Panc1 (cell line): ENCODE data around the gene SLC24A4. TPM values are rescaled to one million over a fixed set of nuclear protein-coding genes. Genes with fewer than 3 reads are reported as not detected.

Experiments
- ATAC-seq: fragments of 200-7000 bp; cut with Tn5 transposase; 2 replicates; pipeline ENCODE4 v1.9.1; 2020; ENCODE audit warnings: mild to moderate bottlenecking, moderate library complexity
- BruUV-seq: library from RNA; stranded (reverse); fragments of 400-500 nt; replicated peaks from 2 replicates; lab custom pipeline; 2021; lab: Mats Ljungman, UMichigan
- CTCF ChIA-PET: fragments of 300-600 bp; sonication (Branson Sonifier 250); formaldehyde crosslinking; loops from one replicate; lab custom pipeline; 2022; ENCODE audit warnings: antibody characterized with exemption; lab: Charles Lee
- POLR2A ChIA-PET: fragments of 300-600 bp; sonication (Branson Sonifier 250); formaldehyde crosslinking; loops from one replicate; lab custom pipeline; 2022; ENCODE audit warnings: antibody characterized with exemption; lab: Charles Lee
- DNase-seq: peaks from one replicate; pipeline ENCODE4 v3.0.0-alpha.2; 2010; ENCODE audit warnings: low read depth, low spot score
- H3K27ac ChIP-seq: 2 replicates; pipeline ENCODE4 v1.5.1; 2011; ENCODE audit warnings: mild to moderate bottlenecking, low read length, inconsistent platforms
- H3K27me3 ChIP-seq: fragments of 200-500 bp; sonication (Bioruptor generic); 2 replicates; pipeline ENCODE4 v1.6.0; 2014; ENCODE audit warnings: low read length, inconsistent platforms; ENCODE audit not compliant: control insufficient read depth, insufficient read depth
- H3K36me3 ChIP-seq: fragments of 200-500 bp; sonication (Bioruptor generic); 2 replicates; pipeline ENCODE4 v1.5.1; 2014; ENCODE audit warnings: inconsistent platforms, mild to moderate bottlenecking, low read length, moderate library complexity; ENCODE audit not compliant: control insufficient read depth, insufficient read depth
- H3K4me1 ChIP-seq: 2 replicates; pipeline ENCODE4 v1.5.1; 2011; ENCODE audit warnings: inconsistent platforms, mild to moderate bottlenecking, low read length, moderate library complexity; ENCODE audit not compliant: control insufficient read depth, insufficient read depth
- H3K4me3 ChIP-seq, 2 experiments: 2 replicates each; pipeline ENCODE4 v1.5.1; 2011 to 2012; ENCODE audit warnings: low read depth in 2 of 2, low read length in 2 of 2, mild to moderate bottlenecking in 2 of 2, inconsistent platforms in 1 of 2, moderate library complexity in 1 of 2
- H3K9me3 ChIP-seq: fragments of 200-500 bp; sonication (Bioruptor generic); 2 replicates; pipeline ENCODE4 v1.5.1; 2014; ENCODE audit warnings: low read depth, mild to moderate bottlenecking, inconsistent platforms, low read length, moderate library complexity; ENCODE audit not compliant: control insufficient read depth, insufficient read depth
- CTCF ChIP-seq: fragments of 450-650 bp; IDR thresholded peaks from 2 replicates; pipeline ENCODE4 v1.5.1; 2017; ENCODE audit warnings: mild to moderate bottlenecking
- POLR2AphosphoS5 ChIP-seq: IDR thresholded peaks from 2 replicates; pipeline ENCODE4 v1.6.1; 2012; ENCODE audit warnings: mild to moderate bottlenecking, low read depth, low read length, moderate library complexity
- REST ChIP-seq, 2 experiments: IDR thresholded peaks; 2 replicates each; pipeline ENCODE4 v1.6.1; 2011 to 2012; ENCODE audit warnings: low read depth in 2 of 2, control low read depth in 1 of 2, low read length in 1 of 2, mild to moderate bottlenecking in 1 of 2, moderate library complexity in 1 of 2; ENCODE audit not compliant: insufficient read depth in 1 of 2
- SIN3A ChIP-seq: IDR thresholded peaks from 2 replicates; pipeline ENCODE4 v1.6.1; 2012; ENCODE audit warnings: low read depth, mild to moderate bottlenecking, low read length, moderate library complexity, borderline replicate concordance; ENCODE audit not compliant: insufficient read depth
- TCF7L2 ChIP-seq: IDR thresholded peaks from 2 replicates; pipeline ENCODE4 v1.6.1; 2011; ENCODE audit warnings: mild to moderate bottlenecking, low read depth, low read length, inconsistent platforms
- in situ Hi-C: cut with HindIII; loops from 2 replicates; pipeline ENCODE4 v1.10.0; 2016; ENCODE audit warnings: low sequenced_read_pairs, low pct_unique_long_range_greater_than_20kb
- intact Hi-C: fragments of 100-400 bp; cut with micrococcal nuclease; formaldehyde crosslinking; loops from one replicate; pipeline ENCODE4 v1.10.0; 2022; ENCODE audit not compliant: unreplicated experiment
- total RNA-seq: library from RNA; stranded (reverse); gene quantifications from one replicate; pipeline ENCODE4 v1.2.1, GENCODE V29; 2021; ENCODE audit not compliant: unreplicated experiment

Gene SLC24A4
- total RNA-seq, 1 experiment from 2014 or later: not detected

GRCh38 chr14:92309968-92310530, 12.9 kb upstream of the SLC24A4 start:
- H3K4me1 ChIP-seq: no peaks in the 10 kb centered on the region
- H3K36me3 ChIP-seq: no peaks in the 10 kb centered on the region
- in situ Hi-C loops (no loop called here), intact Hi-C loops (no loop called here)
- BruUV-seq: no TSS peak
- DNase-seq (no peak), ATAC-seq (no peak)
- POLR2A ChIA-PET: no interaction called here
- no peaks in the 10 kb centered on the region for H3K27me3 ChIP-seq
- no peak overlapping the region for H3K27ac ChIP-seq
- no peaks in the 10 kb centered on the region for H3K9me3 ChIP-seq
- H3K4me3 ChIP-seq: no peak overlapping the region
- TF ChIP-seq POLR2AphosphoS5 (no peak), CTCF (no peak), REST (IDR thresholded peaks at IDR 0.05; ENCODE audit: insufficient read depth in 1 of 2, low read depth in 2 of 2, low read length in 1 of 2) (no peak), SIN3A (no peak), TCF7L2 (no peak)
- CTCF ChIA-PET: no interaction called here

GRCh38 chr14:92310776-92311375, 12.1 kb upstream of the SLC24A4 start:
- CTCF ChIA-PET: no interaction called here
- in situ Hi-C loops: no loop called here
- ATAC-seq: no peak

More at GRCh38 chr14:92310776-92311375, 12.1 kb upstream of the SLC24A4 start:
- Histone ChIP-seq H3K4me3 (no peak overlapping the region), H3K36me3 (no peaks in the 10 kb centered on the region), H3K9me3 (no peaks in the 10 kb centered on the region), H3K27ac (no peak overlapping the region), H3K4me1 (no peaks in the 10 kb centered on the region), H3K27me3 (no peaks in the 10 kb centered on the region)
- intact Hi-C loops: no loop called here
- no TSS peak for BruUV-seq
- TF ChIP-seq SIN3A (no peak), REST (IDR thresholded peaks at IDR 0.05; ENCODE audit: insufficient read depth in 1 of 2, low read depth in 2 of 2, low read length in 1 of 2) (no peak), CTCF (no peak), TCF7L2 (no peak), POLR2AphosphoS5 (no peak)
- no peak for DNase-seq
- POLR2A ChIA-PET: no interaction called here
